ENCODE results near the gene CLEC5A. TPM values are rescaled to one million over a fixed set of nuclear protein-coding genes. Genes with fewer than 3 reads are reported as not detected.

CLEC5A gene
- total RNA-seq, 1 donor from 2014 or later: not detected

- Mint-ChIP-seq H3K4me1 (ENCODE audit: unreplicated experiment) (no peaks in the 10 kb centered on the region), H3K27ac (no peak overlapping the region), H3K9me3 (peaks cover 6% of the 10 kb centered on the region), H3K36me3 (no peaks in the 10 kb centered on the region), H3K27me3 (peaks cover 15% of the 10 kb centered on the region), H3K4me3 (peak overlapping the region; percentile 81)
- no peak for TF ChIP-seq CTCF (conservative IDR thresholded peaks at IDR 0.05)
- no peak for DNase-seq (ENCODE audit: extremely low spot score, unreplicated experiment)
Observed at GRCh38 chr7:141976524-141977245, 29.9 kb upstream of the CLEC5A start.

GRCh38 chr7:141975806-141976523, 29.2 kb upstream of the CLEC5A start:
- DNase-seq (ENCODE audit: extremely low spot score, unreplicated experiment): peak; percentile 79
- H3K4me1 Mint-ChIP-seq (ENCODE audit: unreplicated experiment): no peaks in the 10 kb centered on the region
- no peaks in the 10 kb centered on the region for H3K36me3 Mint-ChIP-seq
- peak overlapping the region; percentile 81 for H3K4me3 Mint-ChIP-seq
- H3K9me3 Mint-ChIP-seq: peaks cover 6% of the 10 kb centered on the region
- no peak overlapping the region for H3K27ac Mint-ChIP-seq
- H3K27me3 Mint-ChIP-seq: peaks cover 15% of the 10 kb centered on the region
- TF ChIP-seq CTCF (conservative IDR thresholded peaks at IDR 0.05): peak; percentile 97

- DNase-seq (ENCODE audit: extremely low spot score, unreplicated experiment): no peak
- no peaks in the 10 kb centered on the region for H3K4me1 Mint-ChIP-seq (ENCODE audit: unreplicated experiment)
Observed at GRCh38 chr7:141974831-141975230, 28.1 kb upstream of the CLEC5A start.

GRCh38 chr7:141973673-141974072, 26.9 kb upstream of the CLEC5A start, which contains the start of gene TAS2R38:
Gene TAS2R38 (minus strand): TSS chr7:141973773. CDS start chr7:141973689, 84 bp downstream.
- H3K36me3 Mint-ChIP-seq: no peaks in the 10 kb centered on the region
- H3K9me3 Mint-ChIP-seq: no peaks in the 10 kb centered on the region
- peaks cover 10% of the 10 kb centered on the region for H3K27me3 Mint-ChIP-seq
- TF ChIP-seq CTCF (conservative IDR thresholded peaks at IDR 0.05): no peak
- H3K4me3 Mint-ChIP-seq: no peak within 1 kb of the TSS
- no peaks in the 10 kb centered on the region for H3K4me1 Mint-ChIP-seq (ENCODE audit: unreplicated experiment)
- no peak within 1 kb of the TSS for H3K27ac Mint-ChIP-seq
- DNase-seq (ENCODE audit: extremely low spot score, unreplicated experiment): no peak

More at GRCh38 chr7:141974831-141975230, 28.1 kb upstream of the CLEC5A start:
- H3K36me3 Mint-ChIP-seq: no peaks in the 10 kb centered on the region
- H3K4me3 Mint-ChIP-seq: no peak overlapping the region
- H3K27me3 Mint-ChIP-seq: peaks cover 15% of the 10 kb centered on the region
- peaks cover 6% of the 10 kb centered on the region for H3K9me3 Mint-ChIP-seq
- H3K27ac Mint-ChIP-seq: no peak overlapping the region
- TF ChIP-seq CTCF (conservative IDR thresholded peaks at IDR 0.05): peak; percentile 49

GRCh38 chr7:141960687-141961422, 14.1 kb upstream of the CLEC5A start:
- Mint-ChIP-seq H3K4me1 (ENCODE audit: unreplicated experiment) (no peaks in the 10 kb centered on the region), H3K27me3 (peaks cover 2% of the 10 kb centered on the region), H3K36me3 (no peaks in the 10 kb centered on the region), H3K9me3 (no peaks in the 10 kb centered on the region), H3K27ac (no peak overlapping the region), H3K4me3 (no peak overlapping the region)
- no peak for TF ChIP-seq CTCF (conservative IDR thresholded peaks at IDR 0.05)
- DNase-seq (ENCODE audit: extremely low spot score, unreplicated experiment): no peak

Measured in type B pancreatic cell (in vitro differentiated cells).